IPS-15b (cell line): ENCODE results near the gene RFX2.

ENCODE experiments used
- H3K27me3 ChIP-seq: one replicate; pipeline ENCODE4 v1.6.1; 2013; ENCODE audit warnings: low read length; ENCODE audit not compliant: control insufficient read depth, insufficient read depth
- H3K36me3 ChIP-seq: one replicate; pipeline ENCODE4 v1.6.1; 2013; ENCODE audit warnings: low read length; ENCODE audit not compliant: control insufficient read depth, insufficient read depth
- H3K4me1 ChIP-seq: one replicate; pipeline ENCODE4 v1.6.1; 2013; ENCODE audit warnings: mild to moderate bottlenecking, low read length; ENCODE audit not compliant: control insufficient read depth, insufficient read depth
- H3K4me3 ChIP-seq: one replicate; pipeline ENCODE4 v1.5.1; 2013; ENCODE audit warnings: low read depth, low read length
- H3K9ac ChIP-seq: one replicate; pipeline ENCODE4 v1.6.1; 2013; ENCODE audit warnings: low read depth, mild to moderate bottlenecking, low read length
- H3K9me3 ChIP-seq: one replicate; pipeline ENCODE4 v1.6.1; 2013; ENCODE audit warnings: mild to moderate bottlenecking, low read length; ENCODE audit not compliant: control insufficient read depth, insufficient read depth

RFX2 gene

GRCh38 chr19:5948752-5949564, 161.3 kb downstream of the RFX2 start:
- peaks cover 11% of the 10 kb centered on the region for H3K36me3 ChIP-seq
- H3K4me3 ChIP-seq, result no peak overlapping the region
- H3K4me1 ChIP-seq, result peaks cover 41% of the 10 kb centered on the region
- H3K9me3 ChIP-seq, result no peaks in the 10 kb centered on the region
- no peaks in the 10 kb centered on the region for H3K27me3 ChIP-seq
- H3K9ac ChIP-seq, result no peak overlapping the region

- Histone ChIP-seq H3K9ac (no peak overlapping the region), H3K4me3 (no peak overlapping the region), H3K9me3 (no peaks in the 10 kb centered on the region), H3K27me3 (no peaks in the 10 kb centered on the region), H3K36me3 (peaks cover 11% of the 10 kb centered on the region), H3K4me1 (peaks cover 28% of the 10 kb centered on the region)
Observed at GRCh38 chr19:5947435-5947834, 162.9 kb downstream of the RFX2 start.

- H3K9ac ChIP-seq, result peak overlapping the region; percentile 62
- peaks cover 4% of the 10 kb centered on the region for H3K4me1 ChIP-seq
- no peaks in the 10 kb centered on the region for H3K27me3 ChIP-seq
- no peak overlapping the region for H3K4me3 ChIP-seq
- H3K9me3 ChIP-seq, result no peaks in the 10 kb centered on the region
- peaks cover 23% of the 10 kb centered on the region for H3K36me3 ChIP-seq
Observed at GRCh38 chr19:5943623-5944022, 166.7 kb downstream of the RFX2 start.
